ENCODE results near the gene TIGD3. TPM values are rescaled to one million over a fixed set of nuclear protein-coding genes. Genes with fewer than 3 reads are reported as not detected.

Gene TIGD3
- total RNA-seq, 1 donor from 2014 or later = not detected

GRCh38 chr11:65400307-65401072 is 45.9 kb downstream of the TIGD3 start:
- DNase-seq (ENCODE audit: low spot score) = no peak
- intact Hi-C loops (cut with DNase I) = no loop called here

- DNase-seq (ENCODE audit: low spot score) = no peak
- intact Hi-C loops (cut with DNase I) = no loop called here
Measured at GRCh38 chr11:65401073-65401802, 46.7 kb downstream of the TIGD3 start.

GRCh38 chr11:65401803-65402248 is 47.3 kb downstream of the TIGD3 start:
- intact Hi-C loops (cut with DNase I) = no loop called here
- DNase-seq (ENCODE audit: low spot score) = no peak

GRCh38 chr11:65402790-65403189 is 48.2 kb downstream of the TIGD3 start:
- intact Hi-C loops (cut with DNase I) = no loop called here
- no peak for DNase-seq (ENCODE audit: low spot score)

GRCh38 chr11:65403607-65404121 is 49.1 kb downstream of the TIGD3 start:
- DNase-seq (ENCODE audit: low spot score) = no peak
- intact Hi-C loops (cut with DNase I) = no loop called here

GRCh38 chr11:65404210-65404609 is 49.7 kb downstream of the TIGD3 start:
- intact Hi-C loops (cut with DNase I) = no loop called here
- no peak for DNase-seq (ENCODE audit: low spot score)

- no peak for DNase-seq (ENCODE audit: low spot score)
- intact Hi-C loops (cut with DNase I) = no loop called here
Measured at GRCh38 chr11:65404638-65405339, 50.2 kb downstream of the TIGD3 start.

Other genes starting within 250 kb of the TIGD3 start
- 50.1 TPM for gene TM7SF2, start 242.9 kb upstream of the TIGD3 start, total RNA-seq
- gene ZNHIT2, start 237.1 kb upstream of the TIGD3 start, total RNA-seq = 5.5 TPM
- gene FAU, start 232.6 kb upstream of the TIGD3 start, total RNA-seq = 511 TPM
- 28.5 TPM for gene MRPL49, start 232.4 kb upstream of the TIGD3 start, total RNA-seq
- 25.2 TPM for gene SYVN1, start 220.2 kb upstream of the TIGD3 start, total RNA-seq
- not detected for gene SPDYC, start 184.5 kb upstream of the TIGD3 start, total RNA-seq
- gene CAPN1, start 172.8 kb upstream of the TIGD3 start, total RNA-seq = 89.6 TPM
- 3.5 TPM for gene POLA2, start 92.8 kb upstream of the TIGD3 start, total RNA-seq
- 3.6 TPM for gene CDC42EP2, start 39.9 kb upstream of the TIGD3 start, total RNA-seq
- 46.2 TPM for gene DPF2, start 20.9 kb upstream of the TIGD3 start, total RNA-seq
- 10.5 TPM for gene SLC25A45, start 27.9 kb downstream of the TIGD3 start, total RNA-seq
- gene FRMD8, start 31.9 kb downstream of the TIGD3 start, total RNA-seq = 14.4 TPM
- 668 TPM for gene NEAT1, start 68.0 kb downstream of the TIGD3 start, total RNA-seq
- gene MALAT1, start 144.3 kb downstream of the TIGD3 start, total RNA-seq = 9,850 TPM
- 60.2 TPM for gene SCYL1, start 170.3 kb downstream of the TIGD3 start, total RNA-seq
- 148 TPM for gene LTBP3, start 203.6 kb downstream of the TIGD3 start, total RNA-seq
- gene ZNRD2, start 215.7 kb downstream of the TIGD3 start, total RNA-seq = 28.3 TPM
- gene FAM89B, start 217.8 kb downstream of the TIGD3 start, total RNA-seq = 47.4 TPM
- gene EHBP1L1, start 221.3 kb downstream of the TIGD3 start, total RNA-seq = 174 TPM
- 1.5 TPM for gene KCNK7, start 241.0 kb downstream of the TIGD3 start, total RNA-seq

Data from cardiac septum (tissue), 1 donor.